Transverse colon (tissue), 4 donors: ENCODE data around the gene CHD6.

Source experiments
- POLR2AphosphoS5 ChIP-seq, 3 donors: sonication (generic); formaldehyde crosslinking; IDR thresholded peaks; one replicate each; pipeline ENCODE4 v1.6.1; 2016; ENCODE audit warnings: antibody characterized with exemption in 3 of 3
- TF ChIP-seq, protein P1 (sequence below), 5 experiments: fragments of 200-600 bp in 3 of 5; fragments of 450-650 bp in 2 of 5; sonication (generic) in 3 of 5; IDR thresholded peaks; 1 replicate in 2 of 5; 2 replicates in 3 of 5; pipeline ENCODE4 v1.5.1; 2016 to 2017; ENCODE audit warnings: antibody characterized with exemption in 5 of 5, inconsistent platforms in 3 of 5, mild to moderate bottlenecking in 2 of 5, moderate library complexity in 1 of 5

DNA sequence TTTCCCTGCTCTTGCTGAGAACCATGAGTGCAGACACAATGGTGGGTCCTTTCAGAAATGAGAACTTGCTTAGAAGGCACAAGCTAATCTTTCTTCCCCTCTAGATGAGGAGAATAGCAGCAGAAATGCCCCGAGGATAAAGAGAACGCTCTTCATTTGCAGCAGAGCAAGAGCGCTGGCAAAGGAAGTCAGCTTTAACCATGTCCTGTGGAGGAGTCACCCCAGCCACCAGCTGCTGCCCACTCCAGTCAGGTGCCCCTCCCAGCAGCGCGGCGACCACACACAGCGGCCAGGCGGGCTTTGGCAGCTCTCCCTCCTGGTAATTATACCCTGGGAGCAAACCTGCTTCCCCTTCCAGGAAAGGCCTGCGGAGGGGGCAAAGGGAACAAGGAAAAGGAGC is 209.2 kb downstream of the CHD6 start:
- TF ChIP-seq, protein P1, sequence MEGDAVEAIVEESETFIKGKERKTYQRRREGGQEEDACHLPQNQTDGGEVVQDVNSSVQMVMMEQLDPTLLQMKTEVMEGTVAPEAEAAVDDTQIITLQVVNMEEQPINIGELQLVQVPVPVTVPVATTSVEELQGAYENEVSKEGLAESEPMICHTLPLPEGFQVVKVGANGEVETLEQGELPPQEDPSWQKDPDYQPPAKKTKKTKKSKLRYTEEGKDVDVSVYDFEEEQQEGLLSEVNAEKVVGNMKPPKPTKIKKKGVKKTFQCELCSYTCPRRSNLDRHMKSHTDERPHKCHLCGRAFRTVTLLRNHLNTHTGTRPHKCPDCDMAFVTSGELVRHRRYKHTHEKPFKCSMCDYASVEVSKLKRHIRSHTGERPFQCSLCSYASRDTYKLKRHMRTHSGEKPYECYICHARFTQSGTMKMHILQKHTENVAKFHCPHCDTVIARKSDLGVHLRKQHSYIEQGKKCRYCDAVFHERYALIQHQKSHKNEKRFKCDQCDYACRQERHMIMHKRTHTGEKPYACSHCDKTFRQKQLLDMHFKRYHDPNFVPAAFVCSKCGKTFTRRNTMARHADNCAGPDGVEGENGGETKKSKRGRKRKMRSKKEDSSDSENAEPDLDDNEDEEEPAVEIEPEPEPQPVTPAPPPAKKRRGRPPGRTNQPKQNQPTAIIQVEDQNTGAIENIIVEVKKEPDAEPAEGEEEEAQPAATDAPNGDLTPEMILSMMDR (IDR thresholded peaks at IDR 0.05) = no peak
- no peak for TF ChIP-seq POLR2AphosphoS5 (IDR thresholded peaks at IDR 0.05)
